NCI-H526 (cell line): ENCODE results near the gene ELAC1.

Source experiments
- DNase-seq, 2 experiments: peaks; one replicate each; lab custom pipeline; 2025; lab: John Stamatoyannopoulos, UW

The ELAC1 gene

DNA sequence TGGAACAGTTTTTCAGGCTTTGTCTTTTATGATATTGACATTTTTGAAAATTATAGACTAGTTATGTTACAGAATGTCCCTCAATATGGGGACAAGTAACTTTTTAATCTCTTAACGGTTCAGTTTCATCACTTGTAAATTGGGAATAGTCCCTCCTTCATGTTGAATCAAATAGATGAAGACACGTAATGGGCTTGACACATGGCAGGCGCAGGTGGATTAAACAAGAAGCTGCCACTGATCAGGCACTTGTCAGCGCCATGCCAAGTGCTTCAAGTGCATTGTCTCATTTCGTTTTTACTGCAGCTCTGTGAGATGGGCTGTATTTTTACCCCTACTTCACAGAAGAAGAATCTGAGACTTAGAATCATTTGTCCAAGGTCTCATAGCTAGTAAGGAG is 52.7 kb downstream of the ELAC1 start:
- no peak for DNase-seq

DNA sequence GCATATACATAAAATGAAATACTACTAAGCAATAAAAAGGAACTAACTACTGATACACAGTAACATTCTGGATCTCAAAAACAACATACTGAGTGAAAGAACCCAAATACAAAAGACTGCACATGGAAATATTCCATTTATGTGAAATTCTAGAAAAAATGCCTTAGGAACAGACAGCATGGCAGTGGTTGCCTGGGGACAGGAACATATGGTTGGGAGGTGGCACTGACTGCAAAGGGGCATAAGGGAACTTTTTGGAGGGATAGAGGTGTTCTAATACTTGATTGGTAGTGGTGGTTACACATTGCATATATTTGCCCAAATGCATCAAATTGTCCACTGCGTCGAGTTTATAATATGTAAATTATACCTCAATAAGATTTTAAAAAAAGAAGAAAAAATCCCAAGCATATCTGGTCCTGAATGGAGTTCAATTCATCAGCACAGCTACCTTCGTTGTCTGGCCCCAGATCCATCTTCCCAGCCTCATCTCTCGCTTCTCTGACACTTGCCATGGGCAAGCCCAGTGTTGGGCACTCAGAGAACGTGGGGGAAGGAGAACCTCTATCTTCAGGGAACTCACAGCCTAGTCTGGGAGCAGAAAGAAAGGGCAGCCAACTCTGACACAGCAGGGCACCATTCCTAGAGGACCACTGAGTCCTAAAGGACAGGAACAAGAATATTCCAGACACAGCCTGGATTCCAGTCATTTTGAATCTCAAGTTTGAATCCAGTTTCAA is 53.6 kb downstream of the ELAC1 start:
- no peak for DNase-seq

DNA sequence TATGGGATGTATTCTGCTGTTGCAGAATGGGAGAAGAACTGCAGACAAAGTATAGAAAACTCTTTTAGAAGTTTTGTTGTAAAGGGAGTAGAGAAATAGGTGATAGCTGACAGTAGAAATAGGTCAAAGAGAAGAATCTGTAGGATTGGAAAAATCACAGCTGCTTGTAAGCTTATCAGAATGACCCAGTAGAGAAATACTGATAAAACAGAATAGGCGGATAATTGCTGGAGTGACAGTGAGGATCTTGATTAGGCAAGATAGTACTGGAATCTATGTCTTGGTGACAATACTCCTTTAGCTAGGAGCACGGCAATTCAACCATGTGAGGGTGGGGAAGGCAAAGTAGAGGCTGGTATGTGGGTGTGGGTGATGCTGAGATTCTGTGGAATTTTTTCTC is 57.7 kb downstream of the ELAC1 start:
- DNase-seq = no peak

GRCh38 chr18:51028201-51028805 is 60.5 kb downstream of the ELAC1 start:
- DNase-seq = peak; percentile 81 to 82

DNA sequence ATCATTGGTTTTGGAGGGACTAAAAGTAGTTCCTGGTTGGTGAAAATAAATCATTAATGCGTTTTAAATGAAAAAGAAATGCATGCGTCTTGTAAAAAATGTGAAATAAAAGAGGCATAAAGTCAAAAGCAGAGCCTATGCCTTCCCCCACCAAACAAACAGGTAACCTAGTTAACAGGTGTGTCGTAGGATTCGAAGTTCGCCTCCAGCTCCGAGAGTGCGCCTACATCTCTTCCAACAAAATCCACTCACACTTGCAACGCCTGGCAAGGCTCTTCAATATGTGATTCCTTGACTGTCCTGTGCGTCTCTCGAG is 61.5 kb downstream of the ELAC1 start:
- no peak for DNase-seq

GRCh38 chr18:51029694-51030536 is 62.1 kb downstream of the ELAC1 start, which contains the start of gene SMAD4:
TSS of gene SMAD4 (plus strand) at chr18:51030213. CDS start at chr18:51047047, 16,834 bp downstream.
- DNase-seq = peak; percentile 91 to 97

DNA sequence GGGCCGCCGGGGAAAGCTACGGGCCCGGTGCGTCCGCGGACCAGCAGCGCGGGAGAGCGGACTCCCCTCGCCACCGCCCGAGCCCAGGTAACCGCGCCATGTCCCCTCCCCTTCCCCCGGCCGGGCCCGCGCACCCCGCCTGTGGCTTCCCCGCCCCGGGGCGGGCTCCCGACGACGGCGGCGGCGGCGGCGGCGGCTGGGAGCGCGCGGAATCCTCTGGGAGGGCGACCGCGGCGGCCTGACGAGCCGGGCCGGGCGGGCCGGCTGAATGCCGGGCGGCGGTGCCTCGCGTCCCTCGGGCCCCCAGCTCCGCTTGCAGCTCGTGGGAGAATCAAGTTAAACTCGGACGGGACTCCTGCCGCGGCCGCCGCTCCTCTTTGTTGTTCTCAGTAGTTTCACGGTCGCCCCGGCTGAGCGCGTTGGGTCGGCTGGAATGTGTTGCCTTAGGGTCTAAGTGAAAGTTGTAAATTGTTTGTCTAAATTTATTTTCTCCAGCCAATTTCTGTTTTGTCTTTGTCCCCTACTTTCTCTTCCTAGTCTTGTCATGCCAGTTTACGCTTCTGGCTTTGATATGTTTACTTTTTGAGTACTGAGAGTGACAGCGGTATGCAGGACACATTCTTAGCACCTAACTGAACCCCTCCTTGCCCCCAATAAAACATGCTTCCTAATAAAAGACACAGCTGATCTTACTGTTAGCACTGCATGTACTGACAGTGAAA is 62.9 kb downstream of the ELAC1 start:
- DNase-seq = peak in 1 of 2 experiments; percentile 80

GRCh38 chr18:51032193-51032592 is 64.4 kb downstream of the ELAC1 start:
- no peak for DNase-seq

GRCh38 chr18:51037230-51037629 is 69.4 kb downstream of the ELAC1 start:
- no peak for DNase-seq
